Hippocampal formation (tissue), 2 donors: ENCODE results near the gene CUL3.

ENCODE experiments used
- DNase-seq, 2 donors: peaks; one replicate each; lab custom pipeline; 2025; lab: John Stamatoyannopoulos, UW

Gene CUL3

GRCh38 chr2:224472137-224472536 is 113.0 kb downstream of the CUL3 start:
- no peak for DNase-seq

GRCh38 chr2:224469374-224469964 is 115.7 kb downstream of the CUL3 start:
- no peak for DNase-seq

GRCh38 chr2:224466304-224466895 is 118.8 kb downstream of the CUL3 start:
- DNase-seq = no peak

- peak in 1 of 2 donors; percentile 9 for DNase-seq
Measured at GRCh38 chr2:224461391-224461790, 123.8 kb downstream of the CUL3 start.

GRCh38 chr2:224457408-224458096 is 127.6 kb downstream of the CUL3 start:
- no peak for DNase-seq

- DNase-seq = no peak
Measured at GRCh38 chr2:224453892-224454291, 131.3 kb downstream of the CUL3 start.

GRCh38 chr2:224449212-224450147 is 135.7 kb downstream of the CUL3 start:
- no peak for DNase-seq

GRCh38 chr2:224448236-224448635 is 136.9 kb downstream of the CUL3 start:
- no peak for DNase-seq

- no peak for DNase-seq
Measured at GRCh38 chr2:224444783-224445182, 140.4 kb downstream of the CUL3 start.

GRCh38 chr2:224444021-224444420 is 141.1 kb downstream of the CUL3 start:
- DNase-seq = no peak

- DNase-seq = no peak
Measured at GRCh38 chr2:224442071-224442967, 142.8 kb downstream of the CUL3 start.

GRCh38 chr2:224440988-224441387 is 144.2 kb downstream of the CUL3 start:
- no peak for DNase-seq

- no peak for DNase-seq
Measured at GRCh38 chr2:224438726-224439125, 146.4 kb downstream of the CUL3 start.

GRCh38 chr2:224436634-224437033 is 148.5 kb downstream of the CUL3 start:
- DNase-seq = no peak

GRCh38 chr2:224434618-224435017 is 150.5 kb downstream of the CUL3 start:
- DNase-seq = no peak

GRCh38 chr2:224433442-224433841 is 151.7 kb downstream of the CUL3 start:
- DNase-seq = no peak

GRCh38 chr2:224432003-224432579 is 153.1 kb downstream of the CUL3 start:
- no peak for DNase-seq

GRCh38 chr2:224429441-224429810 is 155.7 kb downstream of the CUL3 start:
- DNase-seq = no peak

- DNase-seq = no peak
Measured at GRCh38 chr2:224428787-224429440, 156.2 kb downstream of the CUL3 start.

GRCh38 chr2:224427471-224427870 is 157.7 kb downstream of the CUL3 start:
- DNase-seq = no peak
